Hindlimb muscle (tissue), 1 donor: ENCODE measurements around the gene BICD2. TPM values are rescaled to one million over a fixed set of nuclear protein-coding genes. Genes with fewer than 3 reads are reported as not detected.
"Not testable (repeated sequence)": the region's sequence is repeated elsewhere in the genome, so short reads cannot be mapped to it uniquely, and the experiment has no call there.

Experiments used
- DNase-seq: peaks from one replicate; pipeline ENCODE4 v3.0.0-alpha.2; 2013
- polyA plus RNA-seq: library from polyadenylated mRNA; unstranded; fragments of 120-200 nt; gene quantifications from one replicate; pipeline ENCODE4 v1.2.1, GENCODE V29; 2013; ENCODE audit not compliant: insufficient read length

BICD2 gene
- polyA plus RNA-seq: 34.5 TPM

DNA sequence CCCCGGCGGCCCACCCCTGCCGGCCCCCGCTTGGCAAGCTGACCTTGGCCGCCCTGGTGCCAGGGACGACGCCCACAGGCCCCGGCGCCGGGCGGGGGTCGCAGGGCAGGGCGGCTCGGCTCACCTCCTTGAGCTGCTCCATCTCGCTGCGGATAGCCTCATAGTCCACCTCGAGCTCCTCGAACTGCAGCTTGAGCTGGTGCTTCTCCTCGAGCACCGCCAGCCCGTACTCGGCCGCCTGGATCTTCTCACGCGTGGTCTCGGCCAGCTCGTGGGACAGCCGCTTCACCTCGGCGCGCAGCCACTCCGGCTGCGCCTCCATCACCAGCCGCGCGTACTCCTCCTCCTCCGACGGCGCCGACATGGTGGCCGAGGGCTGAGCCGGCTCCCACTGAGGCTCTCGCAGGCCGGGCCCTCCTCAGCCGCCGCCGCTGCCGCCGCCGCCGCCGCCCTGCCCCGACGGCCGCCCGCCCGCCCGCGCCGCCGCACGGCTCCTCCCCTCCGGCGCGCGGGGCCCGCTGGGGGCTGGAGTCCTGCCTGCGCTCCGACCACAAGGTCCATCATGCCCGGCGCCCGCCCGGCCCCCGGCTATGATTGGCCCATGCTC, at the start of gene BICD2:
Gene BICD2, minus strand, starts transcription at position 453 of the 607 bp plus-strand sequence. Its CDS starts 89 bp downstream, at position 364.
- DNase-seq: no peak

DNA sequence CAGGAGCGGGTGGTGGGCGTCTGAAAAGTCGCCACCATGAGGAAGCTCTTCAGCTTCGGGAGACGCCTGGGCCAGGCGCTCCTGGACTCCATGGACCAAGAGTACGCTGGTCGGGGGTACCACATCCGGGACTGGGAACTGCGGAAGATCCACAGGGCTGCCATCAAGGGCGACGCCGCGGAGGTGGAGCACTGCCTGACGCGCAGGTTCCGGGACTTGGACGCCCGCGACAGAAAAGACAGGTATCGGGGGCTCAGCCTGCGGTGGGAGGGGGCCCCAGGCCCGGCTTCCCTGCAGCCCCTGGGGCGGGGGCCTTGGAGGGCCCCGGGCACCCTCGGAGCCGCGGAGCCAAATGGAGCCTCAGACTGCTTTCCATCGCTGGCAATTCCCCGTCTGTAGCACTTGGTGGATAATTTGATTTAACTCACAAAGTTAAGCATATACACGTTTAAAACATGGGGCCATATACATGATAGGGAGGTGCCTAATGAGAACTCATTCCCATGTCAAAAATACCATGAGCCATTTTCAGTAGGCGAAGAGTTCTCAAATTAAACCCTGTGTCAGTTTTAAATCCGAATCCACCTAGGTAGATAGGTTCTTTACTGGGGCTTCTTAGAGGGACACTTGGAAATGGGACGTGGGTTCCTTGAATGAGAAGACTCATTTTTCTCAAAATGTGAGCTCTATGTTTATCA, 45.1 kb upstream of the BICD2 start:
- not testable (repeated sequence) for DNase-seq

DNA sequence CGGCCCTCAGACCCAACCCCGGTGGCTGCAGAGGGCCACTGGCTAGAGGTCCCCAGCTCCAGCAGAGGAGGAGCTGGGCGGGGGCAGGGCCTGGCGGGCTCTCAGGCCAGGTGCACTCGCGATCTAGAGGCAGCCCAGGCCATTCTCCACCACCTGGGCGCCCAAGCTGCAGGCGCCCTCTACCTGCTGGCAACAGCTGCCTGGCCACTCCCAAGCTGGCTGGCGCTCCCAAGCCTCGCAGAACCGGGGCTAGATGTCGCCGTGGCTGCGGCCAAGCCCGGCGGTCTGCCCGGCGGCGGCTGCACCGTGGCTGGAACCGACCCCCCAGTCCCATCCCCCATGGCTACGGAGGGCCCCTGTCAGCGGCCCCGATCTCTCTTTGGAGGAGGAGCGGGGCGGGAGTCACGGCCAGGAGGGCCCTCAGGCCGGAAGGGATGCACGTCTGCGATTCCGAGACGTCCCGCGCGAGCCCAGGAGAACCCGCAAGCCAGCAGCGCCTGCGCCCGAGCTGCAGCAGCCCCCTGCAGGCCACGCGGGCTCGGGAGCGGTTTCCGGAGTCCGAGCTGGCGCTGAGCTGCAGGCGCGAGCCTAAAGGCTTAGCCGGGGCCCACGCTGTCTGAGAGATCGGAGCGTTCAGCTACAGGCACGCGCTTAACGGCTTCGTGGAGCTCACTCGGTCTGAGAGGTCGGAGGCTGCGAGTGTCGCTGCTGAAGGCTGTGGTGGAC, 44.3 kb upstream of the BICD2 start:
- peak; percentile 79 for DNase-seq

DNA sequence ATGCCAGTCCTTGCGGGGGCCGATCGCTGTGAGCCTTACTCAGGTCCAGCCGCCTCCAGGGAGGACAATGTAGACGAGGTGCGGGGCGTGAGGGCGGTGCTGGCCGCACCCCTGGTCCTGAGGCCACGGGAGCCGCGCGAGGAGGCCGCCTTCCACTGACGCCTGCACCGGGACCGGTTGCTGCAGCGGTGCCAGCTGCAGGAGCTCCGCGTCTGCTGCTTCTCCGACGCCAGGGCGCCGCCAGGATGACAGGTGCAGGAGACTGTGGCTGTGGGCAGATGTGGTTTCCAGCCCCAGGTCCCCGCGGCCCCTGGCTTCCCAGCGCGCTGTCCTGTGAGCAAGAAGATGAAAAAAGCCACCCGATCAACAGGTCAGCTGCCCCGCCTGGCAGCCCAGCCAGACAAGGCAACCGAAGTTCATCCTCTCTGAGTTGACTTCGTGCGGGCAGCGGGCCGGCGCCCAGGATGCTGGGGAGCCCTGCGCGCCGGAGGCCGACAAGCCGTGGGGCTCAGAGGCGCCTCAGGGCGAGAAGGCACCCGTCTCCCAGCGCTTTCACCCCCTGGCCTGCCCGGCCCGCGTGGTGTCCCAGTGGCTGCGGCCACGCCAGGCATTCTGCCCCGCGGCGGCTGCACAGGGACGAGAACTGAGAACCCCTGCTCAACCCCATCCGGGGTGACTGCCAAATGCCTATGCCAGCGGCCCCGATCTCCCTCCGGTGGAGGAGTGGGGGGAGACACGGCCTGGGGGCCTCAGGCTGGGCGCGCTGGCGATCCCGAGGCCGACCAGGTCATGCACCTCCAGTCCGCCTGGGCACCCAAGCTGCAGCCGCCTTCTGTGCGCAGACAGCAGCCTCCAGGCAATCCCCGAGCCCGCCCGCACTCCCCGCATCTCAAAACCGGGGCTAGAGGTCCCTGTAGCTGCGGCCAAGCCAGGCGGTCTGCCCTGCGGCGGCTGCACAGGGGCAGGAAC, 43.4 kb upstream of the BICD2 start:
- no peak for DNase-seq

GRCh38 chr9:92807031-92807756, 42.6 kb upstream of the BICD2 start:
- DNase-seq: no peak

DNA sequence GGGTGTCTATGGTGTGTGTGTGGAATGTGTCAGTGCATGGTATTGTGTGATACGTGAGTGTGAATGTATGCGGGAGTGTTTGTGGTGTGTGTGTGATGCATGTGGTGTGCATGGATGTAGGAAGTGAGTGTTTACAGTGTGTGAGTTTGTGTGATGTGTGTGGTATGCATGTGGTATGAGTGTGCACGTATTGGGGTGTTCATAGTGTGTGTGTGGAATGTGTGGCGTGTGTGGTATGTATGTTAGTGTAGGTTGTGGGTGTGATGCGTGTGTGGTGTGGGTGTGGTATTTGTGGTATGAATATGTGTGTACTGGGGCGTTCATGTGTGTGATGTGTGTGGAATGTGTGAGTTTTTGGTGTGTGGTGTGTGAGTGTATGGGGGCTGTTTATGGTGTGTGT, 40.1 kb upstream of the BICD2 start:
- no peak for DNase-seq

GRCh38 chr9:92798358-92798757, 33.7 kb upstream of the BICD2 start:
- DNase-seq: no peak

DNA sequence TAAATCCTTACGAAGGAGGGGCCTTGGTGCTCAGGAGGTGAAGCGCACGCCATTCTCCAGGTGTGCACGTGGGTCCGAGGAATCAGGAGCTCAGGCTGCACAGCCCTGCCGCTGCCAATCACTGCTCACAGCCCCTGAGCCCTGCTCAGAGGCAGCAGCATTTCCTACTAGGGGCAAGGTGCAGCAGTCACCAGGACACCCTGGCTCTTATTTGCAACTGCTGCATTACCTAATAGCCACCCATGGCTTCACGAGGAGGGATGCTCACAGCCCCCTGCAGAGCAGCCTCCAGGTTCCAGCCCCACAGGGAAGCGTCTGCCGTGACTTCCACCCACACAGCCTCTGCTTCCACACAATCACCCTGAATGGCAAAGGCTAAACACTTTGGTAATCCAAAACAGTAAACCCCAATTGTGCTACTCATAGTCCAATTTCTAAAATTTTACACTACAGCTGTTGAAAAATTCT, 31.7 kb upstream of the BICD2 start:
- DNase-seq: not testable (repeated sequence)

GRCh38 chr9:92795598-92796336, 31.1 kb upstream of the BICD2 start:
- DNase-seq: no peak

GRCh38 chr9:92795000-92795399, 30.4 kb upstream of the BICD2 start:
- no peak for DNase-seq

DNA sequence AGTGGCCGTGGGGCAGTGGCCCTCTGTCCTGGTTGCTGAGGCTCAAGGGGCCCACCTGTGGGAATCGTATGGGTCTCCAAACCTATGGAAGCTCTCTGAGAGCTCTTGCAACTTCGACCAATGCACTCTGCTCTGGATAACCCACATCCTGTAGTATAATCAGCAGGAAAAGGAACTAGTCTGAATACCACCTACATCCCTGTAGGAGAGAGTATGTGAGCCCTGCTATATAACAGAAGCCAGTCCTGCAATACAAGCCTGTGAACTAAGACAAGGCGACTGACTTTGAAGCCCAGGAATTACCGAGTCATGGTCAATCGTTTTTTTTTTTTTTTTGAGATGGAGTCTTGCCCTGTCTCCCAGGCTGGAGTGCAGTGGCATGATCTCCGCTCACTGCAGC, 29.8 kb upstream of the BICD2 start:
- DNase-seq: no peak

GRCh38 chr9:92790542-92791527, 26.2 kb upstream of the BICD2 start:
- DNase-seq: peak; percentile 79

GRCh38 chr9:92786298-92786697, 21.7 kb upstream of the BICD2 start:
- DNase-seq: no peak

DNA sequence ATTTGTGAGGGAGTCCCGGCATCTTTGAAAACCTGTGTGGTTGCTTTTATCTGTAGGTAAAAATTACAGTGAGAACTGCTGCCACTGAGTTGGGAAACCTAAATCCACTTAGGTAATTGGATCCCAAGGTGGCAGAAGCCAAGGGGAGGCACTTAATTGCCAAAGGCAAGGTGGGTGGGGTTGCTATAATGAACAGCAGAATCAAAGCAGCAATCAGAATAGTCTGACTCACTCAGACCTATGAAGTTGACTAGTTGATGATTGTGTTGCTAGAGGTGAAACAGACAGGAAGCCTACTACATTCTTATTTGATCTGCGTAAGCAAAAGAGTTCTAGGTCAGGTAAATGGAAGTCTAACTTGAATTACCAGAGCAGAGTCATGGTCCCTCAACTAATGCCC, 17.3 kb upstream of the BICD2 start:
- DNase-seq: no peak

DNA sequence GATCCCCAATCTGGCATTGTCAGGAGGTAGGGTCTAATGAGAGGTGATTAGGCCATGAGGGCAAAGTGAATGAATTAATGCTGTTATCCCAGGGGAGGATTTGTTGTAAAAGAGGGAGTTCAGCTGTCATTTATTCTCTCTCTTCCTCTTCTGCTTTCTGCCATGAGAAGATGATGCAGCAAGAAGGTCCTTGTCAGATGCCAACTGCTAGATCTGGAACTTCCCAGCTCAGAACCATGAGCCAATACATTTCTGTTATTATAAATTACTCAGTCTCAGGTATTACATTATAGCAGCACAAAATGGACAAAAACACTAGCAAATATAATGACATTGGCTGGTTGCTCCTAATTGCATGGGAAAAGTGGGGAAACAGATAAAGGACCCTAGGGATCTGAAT, 15.6 kb upstream of the BICD2 start:
- no peak for DNase-seq

DNA sequence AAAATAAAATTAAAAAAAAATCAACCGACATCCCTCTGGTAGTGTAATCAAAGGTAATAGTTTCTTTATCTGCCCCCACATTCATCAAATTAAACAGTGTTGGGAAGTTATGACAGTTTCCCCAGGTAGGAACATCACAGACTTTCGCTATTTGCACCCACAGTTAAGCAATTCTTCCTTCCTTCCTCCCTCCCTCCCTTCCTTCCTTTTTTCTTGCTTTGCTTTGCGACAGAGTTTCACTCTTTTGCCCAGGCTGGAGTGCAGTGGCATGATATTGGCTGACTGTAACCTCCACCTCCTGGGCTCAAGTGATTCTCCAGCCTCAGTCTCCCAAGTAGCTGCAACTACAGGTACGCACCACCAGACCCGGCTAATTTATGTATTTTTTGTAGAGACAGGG, 10.8 kb upstream of the BICD2 start:
- no peak for DNase-seq

- no peak for DNase-seq
Observed at GRCh38 chr9:92774274-92774673, 9.6 kb upstream of the BICD2 start.

DNA sequence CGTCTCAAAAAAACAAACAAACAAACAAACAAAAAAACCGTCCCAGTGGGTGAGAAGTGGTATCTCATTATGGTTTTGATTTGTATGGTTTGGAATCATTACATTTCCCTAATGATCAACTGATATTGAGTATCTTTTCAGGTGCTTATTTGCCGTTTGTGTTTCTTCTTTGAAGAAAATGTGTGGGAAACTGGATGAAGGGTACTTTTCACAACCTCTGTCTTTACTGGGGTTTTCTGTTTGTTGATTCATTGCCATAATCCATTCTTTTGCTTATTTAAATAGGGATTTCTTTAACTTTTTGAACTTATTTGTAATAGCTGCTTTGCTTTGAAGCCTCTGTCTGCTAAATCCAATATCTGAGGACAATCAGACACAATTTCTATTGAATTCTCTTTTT, 9.2 kb upstream of the BICD2 start:
- no peak for DNase-seq

DNA sequence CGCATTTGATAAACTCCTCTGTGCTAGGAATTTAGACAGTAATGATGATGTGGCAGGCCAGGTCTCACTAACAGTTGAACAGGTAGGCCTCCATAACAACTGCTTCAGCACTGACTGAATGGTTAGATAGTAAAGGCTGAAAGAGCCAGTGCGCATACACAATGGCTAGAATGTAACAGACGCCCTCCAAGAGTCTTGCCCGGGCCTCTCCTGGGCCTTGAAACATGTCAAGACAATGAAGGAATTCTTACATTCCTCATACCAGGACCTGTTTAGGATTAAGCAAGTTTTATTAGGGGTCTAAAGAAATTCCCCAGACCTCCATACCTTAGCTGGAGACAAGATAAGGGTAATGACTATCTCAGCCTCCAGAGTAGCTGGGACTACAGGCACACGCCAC, 6.7 kb upstream of the BICD2 start:
- no peak for DNase-seq
